T1000 (cell line): ENCODE data around the gene SNX22.

Source experiments
- DNase-seq: peaks from one replicate; lab custom pipeline; 2025; ENCODE audit warnings: mixed read lengths; lab: John Stamatoyannopoulos, UW

Gene SNX22

DNA sequence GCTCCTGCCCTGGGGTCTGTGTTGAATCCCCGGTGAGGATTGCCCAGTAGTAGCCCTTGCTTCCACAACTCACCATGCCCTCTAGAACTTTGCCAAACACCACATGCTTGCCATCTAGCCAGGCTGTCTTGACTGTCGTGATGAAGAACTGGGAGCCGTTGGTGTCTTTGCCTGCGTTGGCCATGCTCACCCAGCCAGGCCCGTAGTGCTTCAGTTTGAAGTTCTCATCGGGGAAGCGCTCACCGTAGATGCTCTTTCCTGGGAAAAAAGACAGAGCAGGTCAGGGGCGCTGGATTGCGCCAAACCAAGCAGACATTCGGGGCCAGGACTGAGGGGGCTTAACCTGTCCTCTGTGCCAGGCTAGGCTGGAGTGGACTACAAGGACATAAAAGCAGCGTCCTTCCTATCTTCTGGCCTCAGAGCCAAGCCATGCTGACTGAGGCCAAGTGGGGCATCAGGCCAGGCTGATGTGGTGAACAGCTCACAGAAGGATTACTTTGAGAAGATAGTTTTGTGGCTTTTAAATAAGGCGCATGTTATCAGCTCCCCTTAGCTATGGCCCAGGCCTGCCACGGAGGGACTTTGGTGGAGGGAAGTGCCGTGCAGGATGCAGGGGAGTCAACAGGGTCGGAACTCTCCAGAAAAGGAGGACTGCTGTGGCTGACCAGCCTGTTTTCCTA is 5.3 kb downstream of the SNX22 start:
- DNase-seq = no peak

- no peak for DNase-seq
Observed at GRCh38 chr15:64157599-64158125, 6.1 kb downstream of the SNX22 start.

- no peak for DNase-seq
Observed at GRCh38 chr15:64158363-64159134, 7.0 kb downstream of the SNX22 start.

GRCh38 chr15:64161688-64162477 is 10.4 kb downstream of the SNX22 start:
- no peak for DNase-seq

DNA sequence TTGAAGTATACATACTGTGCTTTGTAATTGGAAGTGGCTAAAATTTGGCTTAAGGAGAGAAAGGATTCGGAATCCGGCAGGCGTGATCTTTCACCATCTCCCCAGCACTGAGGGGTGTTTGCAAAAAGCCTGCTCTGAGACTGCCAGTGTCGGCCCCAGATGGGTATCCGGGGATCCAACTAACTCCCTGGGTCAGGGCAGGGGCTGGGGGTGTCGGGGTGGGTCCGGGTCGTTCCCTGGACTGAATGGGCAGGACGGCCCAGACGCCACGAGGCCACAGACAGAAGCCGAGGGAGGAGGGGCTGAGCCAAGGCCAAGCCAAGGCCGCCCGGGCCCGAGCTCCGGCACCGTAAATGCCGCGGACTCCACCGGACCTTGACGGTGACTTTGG is 10.9 kb downstream of the SNX22 start:
- DNase-seq = no peak

- peak; percentile 90 for DNase-seq
Observed at GRCh38 chr15:64162869-64163658, 11.5 kb downstream of the SNX22 start, which contains the start of gene PPIB. Gene PPIB (minus strand): TSS chr15:64163022. CDS start chr15:64162986, 36 bp downstream.

- no peak for DNase-seq
Observed at GRCh38 chr15:64163659-64164362, 12.3 kb downstream of the SNX22 start.

GRCh38 chr15:64164436-64164835 is 12.9 kb downstream of the SNX22 start:
- no peak for DNase-seq

DNA sequence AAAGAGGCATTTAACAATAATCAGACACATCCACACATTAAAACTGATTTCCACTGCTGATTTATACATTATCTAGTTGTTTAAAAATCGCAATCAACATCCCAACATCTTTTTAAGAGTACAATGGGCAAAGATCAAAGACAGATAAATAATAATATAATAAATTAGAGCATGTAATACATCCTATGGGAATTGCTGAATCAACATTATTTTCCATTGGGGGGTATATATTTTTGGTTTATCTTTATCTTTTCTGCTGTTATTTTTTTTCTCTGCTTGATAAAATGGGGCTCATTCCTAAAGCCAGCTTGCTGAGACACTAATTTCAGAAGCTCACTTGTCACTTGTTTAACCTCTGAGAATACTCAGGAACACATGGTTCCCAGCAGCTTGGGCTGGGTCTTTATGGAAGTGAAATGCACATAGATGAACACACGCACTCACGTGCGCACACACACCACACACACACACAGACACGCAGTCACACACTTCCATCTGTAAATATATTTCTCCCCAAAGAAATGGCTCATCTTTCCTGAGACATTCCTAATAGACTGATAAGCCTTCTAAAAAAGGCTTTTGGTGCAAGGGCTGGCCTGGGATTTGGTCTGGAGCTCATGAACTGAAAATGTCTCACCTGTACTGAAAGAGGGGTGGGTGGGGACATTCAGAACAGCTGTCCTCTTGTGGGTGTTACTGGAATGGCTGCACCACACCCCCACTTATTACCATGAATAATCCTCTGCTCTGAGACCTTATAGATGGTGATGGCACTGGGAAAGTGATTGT is 14.8 kb downstream of the SNX22 start:
- no peak for DNase-seq

GRCh38 chr15:64180235-64180824 is 28.8 kb downstream of the SNX22 start:
- no peak for DNase-seq

DNA sequence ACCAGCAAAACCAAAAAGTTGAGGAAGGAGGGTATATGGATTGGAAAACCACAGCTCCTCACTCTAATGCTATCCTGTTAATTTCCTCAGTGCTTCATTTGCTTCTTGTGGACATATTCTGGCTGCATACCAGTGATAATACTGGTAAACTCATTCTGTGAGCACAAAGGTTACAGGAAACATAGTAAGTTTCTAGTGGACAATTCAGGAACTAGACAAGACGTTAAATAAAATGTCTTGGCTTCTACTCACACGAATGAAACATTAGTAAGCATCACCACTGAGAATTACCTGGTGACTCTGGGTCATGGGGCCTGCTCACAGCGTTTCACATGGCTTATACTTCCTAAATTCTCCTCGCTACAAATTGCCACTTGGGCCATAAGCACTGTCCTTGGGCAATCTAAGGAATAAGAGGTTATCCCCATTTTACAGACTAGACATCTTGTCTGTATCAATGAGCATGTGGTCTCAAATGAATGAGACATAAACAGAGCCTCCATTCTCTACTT is 31.4 kb downstream of the SNX22 start:
- DNase-seq = no peak

- DNase-seq = no peak
Observed at GRCh38 chr15:64185146-64185911, 33.8 kb downstream of the SNX22 start.

- no peak for DNase-seq
Observed at GRCh38 chr15:64187396-64188191, 36.1 kb downstream of the SNX22 start.

DNA sequence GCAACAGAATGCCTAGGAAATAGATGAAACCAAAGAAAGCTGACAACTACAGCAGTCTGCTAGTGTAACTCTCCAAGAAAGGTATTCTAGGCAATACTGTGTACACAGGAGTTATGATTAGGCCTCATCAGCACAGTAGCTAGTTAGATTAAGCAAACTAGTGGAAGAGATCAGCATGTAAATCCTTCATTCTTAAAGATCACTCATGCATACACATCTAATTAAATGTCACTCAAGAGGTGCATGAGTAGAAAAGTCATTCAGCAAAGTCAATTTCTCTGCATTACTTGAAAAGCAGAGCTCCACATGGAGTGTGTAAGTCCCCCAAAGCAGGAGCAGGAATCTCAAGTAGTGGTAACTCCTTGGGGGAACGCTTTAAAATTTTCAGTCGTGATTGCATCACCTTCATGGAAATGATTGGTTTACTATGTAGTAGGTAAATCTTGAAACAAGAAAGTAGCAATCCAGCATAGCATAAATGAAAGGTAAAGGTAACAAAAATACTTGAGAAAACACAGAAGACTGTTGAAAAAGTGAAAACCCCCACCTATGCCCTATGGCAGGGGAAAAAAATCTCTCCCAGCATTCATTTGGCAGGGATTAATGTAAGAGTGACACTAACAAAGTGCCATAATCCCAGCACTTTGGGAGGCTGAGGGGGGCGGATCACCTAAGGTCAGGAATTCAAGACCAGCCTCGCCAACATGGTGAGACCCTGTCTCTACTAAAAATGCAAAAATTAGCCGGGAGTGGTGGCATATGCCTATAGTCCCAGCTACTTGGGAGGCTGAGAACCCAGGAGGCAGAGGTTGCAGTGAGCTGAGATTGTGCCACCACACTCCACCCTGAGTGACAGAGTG is 40.7 kb downstream of the SNX22 start:
- DNase-seq = no peak

DNA sequence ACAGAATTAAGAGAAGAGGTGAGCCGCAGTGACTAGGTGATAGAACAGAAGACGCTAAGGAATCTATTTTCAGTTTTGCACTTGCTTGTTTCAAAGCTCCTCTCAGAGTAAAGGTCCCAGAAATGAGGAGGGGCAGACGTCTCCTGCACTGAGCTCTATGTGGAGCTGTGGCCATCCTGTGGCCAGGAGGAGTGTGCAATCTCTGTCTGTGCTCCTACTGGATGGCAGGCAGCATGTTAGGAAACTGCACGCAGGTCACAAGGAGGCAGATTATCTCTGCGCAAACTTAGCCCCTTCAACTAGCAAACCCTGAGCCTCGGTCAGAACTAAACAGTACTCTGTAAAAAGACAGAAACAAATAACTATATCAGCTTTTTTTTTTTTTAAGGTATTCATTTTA is 42.4 kb downstream of the SNX22 start:
- no peak for DNase-seq

DNA sequence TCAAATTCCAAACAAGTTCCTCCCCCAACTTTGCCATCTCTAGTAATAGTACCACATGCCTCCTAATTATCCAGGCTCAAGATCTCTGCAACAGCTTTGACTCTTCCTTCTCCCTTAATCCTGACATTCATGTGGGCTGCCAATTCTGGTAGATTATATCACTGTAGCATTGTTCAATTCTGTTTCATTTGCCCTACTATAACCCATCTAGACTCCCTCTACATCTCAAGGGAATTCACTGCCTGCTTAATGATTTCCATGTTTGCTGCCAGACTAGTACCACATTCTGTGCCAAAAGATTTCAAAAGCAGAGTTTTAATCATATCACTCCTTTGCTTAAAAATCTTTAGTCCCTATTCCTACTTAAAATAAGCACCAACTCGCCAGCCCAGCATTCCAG is 45.9 kb downstream of the SNX22 start:
- no peak for DNase-seq

DNA sequence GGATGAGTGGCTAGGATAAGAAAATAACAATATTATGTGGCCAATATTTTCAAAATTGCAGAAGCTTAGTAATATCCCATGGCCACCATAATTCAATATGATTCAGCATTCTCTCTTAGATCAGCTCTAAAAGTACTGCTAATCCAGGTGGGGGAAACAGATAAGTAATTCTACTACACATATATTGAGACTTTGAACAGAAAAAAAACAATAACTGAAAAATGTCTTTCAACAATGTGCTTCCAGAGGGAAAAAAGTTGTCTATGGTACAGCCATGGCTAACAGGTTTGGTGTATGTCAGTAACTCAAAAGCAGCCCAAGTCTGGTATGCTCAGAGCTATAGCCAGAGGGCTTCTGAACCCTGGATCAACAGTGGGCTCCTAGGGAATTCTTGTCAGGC is 53.7 kb downstream of the SNX22 start:
- DNase-seq = no peak
